ENCODE data around the gene SOX6. TPM values are rescaled to one million over a fixed set of nuclear protein-coding genes. Genes with fewer than 3 reads are reported as not detected.

SOX6 gene
- total and polyA plus RNA-seq, 12 donors, result 0.71 to 13.9 (median 6.7) TPM

DNA sequence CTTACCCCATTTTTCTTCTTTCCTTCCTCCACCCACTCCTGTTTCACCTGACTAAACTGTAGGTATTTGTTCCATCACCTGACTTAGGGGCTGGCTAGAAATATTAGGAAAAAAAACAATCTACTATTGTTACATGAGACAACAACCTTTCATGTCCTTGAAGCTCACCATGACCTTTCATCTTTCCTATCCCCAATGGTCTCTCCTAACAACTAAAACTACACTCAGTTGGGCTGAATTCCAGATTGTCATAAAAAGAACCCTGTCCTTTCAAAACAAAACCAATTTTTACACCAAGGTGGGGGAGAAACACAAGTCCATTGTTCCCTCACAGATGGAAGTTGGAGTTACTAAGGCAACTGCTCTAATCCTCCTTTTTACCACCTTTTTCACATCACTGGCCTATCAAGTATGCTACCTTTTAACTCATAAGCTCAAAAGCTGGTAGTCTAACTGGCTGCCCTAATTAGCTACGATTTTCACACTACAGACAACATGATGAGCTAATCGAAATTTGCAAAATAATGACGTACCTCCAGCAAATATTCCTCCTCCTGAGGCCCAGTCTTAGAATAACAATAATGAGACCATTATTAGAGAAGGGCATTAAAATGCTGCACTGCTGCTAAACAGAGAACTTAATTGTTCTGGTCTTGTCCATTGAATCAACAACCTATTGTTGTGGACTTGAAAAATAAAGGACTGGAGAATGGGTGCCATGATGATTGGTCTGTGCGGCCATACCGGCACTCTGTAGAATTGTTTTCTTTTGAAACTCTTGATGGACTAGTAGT is 46.5 kb upstream of the SOX6 start:
- intact Hi-C loops (cut with DNase I), result no loop called here
- no peak overlapping the region for H3K27ac ChIP-seq
- H3K36me3 ChIP-seq (replicated peaks in 1 of 2), result no peaks in the 10 kb centered on the region
- no peaks in the 10 kb centered on the region for H3K9me3 ChIP-seq (replicated peaks in 1 of 3)
- WGBS, 4 donors, result 78 to 89% (median 82%) methylated on average over 5 of the region's 5 CpGs
- H3K4me1 ChIP-seq (replicated peaks in 1 of 2), result no peaks in the 10 kb centered on the region
- no peak for TF ChIP-seq POLR2A (IDR thresholded peaks at IDR 0.05)
- TF ChIP-seq, protein P1, sequence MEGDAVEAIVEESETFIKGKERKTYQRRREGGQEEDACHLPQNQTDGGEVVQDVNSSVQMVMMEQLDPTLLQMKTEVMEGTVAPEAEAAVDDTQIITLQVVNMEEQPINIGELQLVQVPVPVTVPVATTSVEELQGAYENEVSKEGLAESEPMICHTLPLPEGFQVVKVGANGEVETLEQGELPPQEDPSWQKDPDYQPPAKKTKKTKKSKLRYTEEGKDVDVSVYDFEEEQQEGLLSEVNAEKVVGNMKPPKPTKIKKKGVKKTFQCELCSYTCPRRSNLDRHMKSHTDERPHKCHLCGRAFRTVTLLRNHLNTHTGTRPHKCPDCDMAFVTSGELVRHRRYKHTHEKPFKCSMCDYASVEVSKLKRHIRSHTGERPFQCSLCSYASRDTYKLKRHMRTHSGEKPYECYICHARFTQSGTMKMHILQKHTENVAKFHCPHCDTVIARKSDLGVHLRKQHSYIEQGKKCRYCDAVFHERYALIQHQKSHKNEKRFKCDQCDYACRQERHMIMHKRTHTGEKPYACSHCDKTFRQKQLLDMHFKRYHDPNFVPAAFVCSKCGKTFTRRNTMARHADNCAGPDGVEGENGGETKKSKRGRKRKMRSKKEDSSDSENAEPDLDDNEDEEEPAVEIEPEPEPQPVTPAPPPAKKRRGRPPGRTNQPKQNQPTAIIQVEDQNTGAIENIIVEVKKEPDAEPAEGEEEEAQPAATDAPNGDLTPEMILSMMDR (IDR thresholded peaks at IDR 0.05), result no peak
- no peaks in the 10 kb centered on the region for H3K27me3 ChIP-seq
- no peak overlapping the region for H3K4me3 ChIP-seq
- no peak for DNase-seq

DNA sequence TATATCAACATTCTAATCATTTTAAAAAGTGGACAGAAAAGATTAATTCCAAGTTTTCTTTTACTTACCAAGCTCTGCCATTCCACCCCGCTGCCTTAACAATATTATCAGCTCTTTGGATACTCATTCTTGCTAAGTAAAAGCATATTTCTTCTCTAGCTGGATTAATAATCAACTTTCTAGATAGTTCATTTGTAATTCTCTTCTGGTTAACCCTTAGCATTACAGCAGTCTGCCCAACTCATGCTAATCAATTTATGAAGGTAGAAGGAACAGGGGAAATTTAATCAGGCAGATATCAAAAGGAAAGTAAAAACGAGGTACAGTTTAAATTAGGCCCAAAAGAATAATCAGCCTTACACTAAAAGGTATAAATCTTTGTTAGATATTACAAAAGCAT is 41.0 kb upstream of the SOX6 start:
- H3K4me1 ChIP-seq (replicated peaks in 1 of 2), result no peaks in the 10 kb centered on the region
- H3K9me3 ChIP-seq (replicated peaks in 1 of 3), result no peaks in the 10 kb centered on the region
- H3K36me3 ChIP-seq (replicated peaks in 1 of 2), result no peaks in the 10 kb centered on the region
- no peak for DNase-seq
- WGBS, 4 donors, result 65 to 75% (median 68%) methylated on average over 2 of the region's 2 CpGs
- no peaks in the 10 kb centered on the region for H3K27me3 ChIP-seq
- no peak overlapping the region for H3K27ac ChIP-seq
- intact Hi-C loops (cut with DNase I), result no loop called here
- no peak overlapping the region for H3K4me3 ChIP-seq
- TF ChIP-seq POLR2A (IDR thresholded peaks at IDR 0.05), result no peak
- TF ChIP-seq, protein P1 (IDR thresholded peaks at IDR 0.05), result no peak

DNA sequence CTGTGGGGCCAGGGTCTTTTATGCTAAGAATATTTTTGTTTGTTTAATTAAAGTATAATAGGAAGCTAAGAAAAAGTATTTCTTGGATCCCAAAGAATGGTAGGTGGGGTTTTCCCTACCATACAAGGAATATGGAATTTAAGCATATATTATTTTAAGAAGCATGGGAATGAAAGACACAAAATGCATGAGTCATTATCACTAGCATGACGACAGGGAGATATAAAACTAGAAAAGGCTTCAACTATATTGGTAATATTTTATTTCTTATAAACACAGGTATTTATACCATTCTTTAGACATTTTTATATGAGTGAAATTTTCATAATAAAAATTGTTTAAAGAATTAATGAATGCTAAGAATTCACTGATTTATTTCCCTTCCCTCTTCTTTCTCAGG is 39.3 kb upstream of the SOX6 start:
- DNase-seq, result no peak
- H3K4me1 ChIP-seq (replicated peaks in 1 of 2), result no peaks in the 10 kb centered on the region
- intact Hi-C loops (cut with DNase I), result no loop called here
- H3K27me3 ChIP-seq, result no peaks in the 10 kb centered on the region
- WGBS, 4 donors, result 42 to 68% (median 56%) methylated on average over 1 of the region's 1 CpG
- H3K4me3 ChIP-seq, result no peak overlapping the region
- no peak overlapping the region for H3K27ac ChIP-seq
- TF ChIP-seq POLR2A (IDR thresholded peaks at IDR 0.05), result no peak
- TF ChIP-seq, protein P1 (IDR thresholded peaks at IDR 0.05), result no peak
- no peaks in the 10 kb centered on the region for H3K9me3 ChIP-seq (replicated peaks in 1 of 3)
- no peaks in the 10 kb centered on the region for H3K36me3 ChIP-seq (replicated peaks in 1 of 2)

DNA sequence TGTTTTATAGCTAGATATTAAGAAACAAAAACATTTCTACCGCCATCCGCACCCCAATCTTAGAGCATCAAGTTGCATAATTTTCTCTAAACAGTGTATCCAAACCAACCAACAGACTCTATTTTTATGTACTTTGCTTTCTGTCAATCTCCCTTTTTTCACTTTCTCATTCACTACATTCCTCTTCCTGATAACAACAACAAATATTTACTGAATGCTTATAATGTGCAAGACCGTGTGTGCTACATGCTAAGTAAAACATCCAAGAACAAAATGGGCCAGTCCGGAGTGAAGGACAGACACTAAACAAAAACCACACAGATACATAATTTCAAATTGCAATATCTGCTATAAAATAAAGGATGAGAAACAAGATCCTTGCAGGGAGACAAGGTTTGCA is 38.6 kb upstream of the SOX6 start:
- no peak for DNase-seq
- H3K27me3 ChIP-seq, result no peaks in the 10 kb centered on the region
- TF ChIP-seq POLR2A (IDR thresholded peaks at IDR 0.05), result no peak
- TF ChIP-seq, protein P1 (IDR thresholded peaks at IDR 0.05), result no peak
- no peak overlapping the region for H3K27ac ChIP-seq
- no peaks in the 10 kb centered on the region for H3K9me3 ChIP-seq (replicated peaks in 1 of 3)
- H3K4me1 ChIP-seq (replicated peaks in 1 of 2), result no peaks in the 10 kb centered on the region
- intact Hi-C loops (cut with DNase I), result no loop called here
- 84 to 92% (median 87%) methylated on average over 4 of the region's 4 CpGs for WGBS, 4 donors
- H3K4me3 ChIP-seq, result no peak overlapping the region
- no peaks in the 10 kb centered on the region for H3K36me3 ChIP-seq (replicated peaks in 1 of 2)
